GM19025 (cell line): ENCODE data around the gene ELMO3.
A peak's percentile ranks its signal among the peaks of the same experiment; 100 is the strongest.

Source experiments
- ATAC-seq: cut with Tn5 transposase; IDR thresholded peaks from one replicate; pipeline ENCODE4 v1.9.1; 2021; ENCODE audit warnings: mild to moderate bottlenecking, low read depth, moderate library complexity; ENCODE audit not compliant: unreplicated experiment

Gene ELMO3

GRCh38 chr16:67163999-67164558 lies 34.9 kb upstream of the ELMO3 start:
- ATAC-seq = no peak

DNA sequence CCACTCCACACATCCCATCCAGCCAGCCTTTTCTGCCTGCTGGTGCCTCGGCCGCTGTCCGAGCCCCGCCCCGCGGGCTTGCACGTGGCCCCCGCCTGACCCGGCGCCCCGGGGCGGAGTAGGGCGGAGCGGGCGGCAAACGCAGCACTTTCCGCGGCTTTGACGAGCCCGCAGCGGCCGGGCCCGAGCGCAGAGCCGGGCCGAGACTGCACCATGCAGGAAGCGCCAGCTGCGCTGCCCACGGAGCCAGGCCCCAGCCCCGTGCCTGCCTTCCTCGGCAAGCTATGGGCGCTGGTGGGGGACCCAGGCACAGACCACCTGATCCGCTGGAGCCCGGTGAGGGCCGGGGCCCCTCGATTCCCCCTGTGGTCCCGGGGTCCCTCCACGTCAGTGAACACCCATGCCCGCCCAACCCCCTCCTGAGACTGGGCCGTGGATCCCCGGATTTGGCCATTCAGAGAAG lies 34.3 kb upstream of the ELMO3 start, which contains the start of gene HSF4:
TSS of gene HSF4 (plus strand) at position 147 of the 463 bp plus-strand sequence. CDS start at position 214, 67 bp downstream.
- no peak for ATAC-seq

DNA sequence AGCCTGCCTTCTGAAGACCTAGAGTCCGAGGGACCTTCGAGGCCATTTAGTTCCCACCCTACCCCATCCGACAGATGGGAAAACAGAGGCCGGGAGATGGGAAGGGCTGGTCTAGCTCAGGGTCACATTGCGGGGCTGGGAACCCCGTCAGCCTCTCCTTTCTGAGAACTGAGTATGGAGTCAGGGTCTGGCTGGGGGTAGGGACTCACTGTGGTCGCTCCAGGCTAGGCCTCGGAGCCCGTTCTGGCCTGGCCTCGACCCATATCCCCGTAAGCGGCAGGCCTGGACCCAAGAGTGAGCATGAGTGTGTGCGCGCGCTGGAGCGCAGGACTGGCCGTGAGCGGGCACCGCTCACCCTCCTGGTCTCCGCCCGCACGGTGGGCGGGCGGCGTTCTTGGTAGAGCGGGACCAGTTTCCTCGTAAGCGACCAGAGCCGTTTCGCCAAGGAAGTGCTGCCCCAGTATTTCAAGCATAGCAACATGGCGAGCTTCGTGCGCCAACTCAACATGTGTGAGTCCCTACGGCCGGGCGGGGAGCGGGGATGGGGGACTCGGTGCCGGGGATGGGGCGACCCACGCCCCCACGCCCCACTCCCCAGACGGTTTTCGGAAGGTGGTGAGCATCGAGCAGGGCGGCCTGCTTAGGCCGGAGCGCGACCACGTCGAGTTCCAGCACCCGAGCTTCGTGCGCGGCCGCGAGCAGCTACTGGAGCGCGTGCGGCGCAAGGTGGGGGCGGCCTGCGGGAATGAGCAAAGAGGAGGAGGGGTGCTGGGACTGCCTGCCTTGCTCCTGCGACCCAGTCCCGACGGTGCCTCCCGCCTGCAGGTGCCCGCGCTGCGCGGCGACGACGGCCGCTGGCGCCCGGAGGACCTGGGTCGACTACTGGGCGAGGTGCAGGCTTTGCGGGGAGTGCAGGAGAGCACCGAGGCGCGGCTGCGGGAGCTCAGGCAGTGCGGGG lies 33.5 kb upstream of the ELMO3 start:
- no peak for ATAC-seq

- no peak for ATAC-seq
Measured at GRCh38 chr16:67166110-67166547, 32.8 kb upstream of the ELMO3 start.

DNA sequence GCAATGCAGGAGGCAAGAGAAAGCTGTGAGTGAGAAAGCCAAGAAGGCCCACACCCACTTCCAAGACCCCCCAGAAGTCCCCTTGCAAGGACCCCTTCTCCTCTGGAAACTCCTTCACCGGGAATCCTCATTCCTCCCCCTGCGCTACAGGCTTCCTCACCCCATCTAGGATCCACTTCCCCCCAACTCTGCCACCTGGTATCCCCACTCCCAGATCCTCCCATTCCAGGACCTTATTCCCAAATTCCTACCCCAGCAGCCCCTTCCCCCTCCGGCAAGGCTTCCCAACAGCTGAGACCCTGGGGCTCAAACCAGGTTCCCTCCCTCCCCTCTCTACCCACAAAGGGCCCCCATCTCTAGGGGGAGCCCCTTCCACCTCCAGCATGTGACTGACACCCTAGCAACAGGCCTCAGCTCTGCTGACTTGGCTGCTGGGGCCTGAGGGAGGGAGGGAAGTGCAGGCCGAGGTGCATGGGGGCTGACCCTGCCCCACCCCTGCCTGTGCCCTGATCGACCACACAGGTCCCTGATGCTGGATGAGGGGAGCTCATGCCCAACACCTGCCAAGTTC lies 32.2 kb upstream of the ELMO3 start:
- no peak for ATAC-seq

DNA sequence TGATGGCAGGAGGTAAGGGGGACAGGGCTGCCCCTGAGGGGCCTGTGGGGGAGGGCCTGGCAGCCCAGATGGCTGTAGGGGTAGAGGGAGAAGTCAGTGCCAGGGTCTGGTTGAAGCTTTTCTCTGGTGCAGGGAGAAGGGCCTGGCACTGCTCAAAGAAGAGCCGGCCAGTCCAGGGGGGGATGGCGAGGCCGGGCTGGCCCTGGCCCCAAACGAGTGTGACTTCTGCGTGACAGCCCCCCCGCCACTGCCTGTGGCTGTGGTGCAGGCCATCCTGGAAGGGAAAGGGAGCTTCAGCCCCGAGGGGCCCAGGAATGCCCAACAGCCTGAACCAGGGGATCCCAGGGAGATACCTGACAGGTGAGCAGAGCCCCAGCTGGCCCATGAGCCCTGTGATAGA lies 31.3 kb upstream of the ELMO3 start:
- no peak for ATAC-seq

- no peak for ATAC-seq
Measured at GRCh38 chr16:67169011-67169451, 29.9 kb upstream of the ELMO3 start.

GRCh38 chr16:67169642-67170167 lies 29.2 kb upstream of the ELMO3 start:
- ATAC-seq = no peak

DNA sequence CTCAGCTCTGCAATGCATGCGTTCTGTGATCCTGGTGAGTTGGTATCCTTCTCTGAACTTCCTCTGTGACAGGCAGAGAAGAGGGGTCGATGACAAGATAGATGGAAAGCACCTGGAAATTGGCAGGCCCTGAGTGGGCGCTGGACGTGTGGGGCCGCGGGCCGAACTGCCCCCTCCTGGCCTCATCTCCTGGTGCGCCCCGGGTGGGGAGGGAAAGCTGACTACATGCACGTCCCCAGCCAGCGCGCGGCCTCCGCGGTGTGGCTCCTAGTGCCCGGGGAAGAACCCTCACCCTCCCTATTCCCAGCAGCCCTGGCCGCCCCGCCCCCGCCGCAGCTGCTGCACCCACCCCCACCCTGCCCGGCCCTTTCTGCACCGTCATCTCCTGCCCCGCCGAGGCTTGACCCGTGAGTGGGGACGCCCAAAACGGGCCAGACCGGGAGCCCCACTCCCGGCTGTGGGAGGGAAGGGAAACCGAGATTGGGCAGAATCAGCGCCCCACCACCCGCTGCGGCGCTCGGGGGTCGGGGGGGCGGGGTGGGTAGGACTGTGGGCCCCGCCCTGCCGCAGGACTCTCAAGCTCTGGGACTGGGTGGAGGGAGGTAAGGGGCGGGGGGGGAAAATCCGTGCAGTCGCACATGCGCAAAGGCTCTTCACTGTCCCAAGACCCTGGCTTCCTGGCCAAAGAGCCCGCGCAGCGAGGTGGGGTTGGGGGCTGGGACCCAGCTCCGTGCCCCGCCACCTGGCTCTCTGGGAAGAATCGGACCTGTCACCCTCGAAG lies 28.6 kb upstream of the ELMO3 start, which contains the start of gene NOL3:
TSS of gene NOL3 (plus strand) at position 371 of the 781 bp plus-strand sequence.
- peak; percentile 44 for ATAC-seq

GRCh38 chr16:67170949-67171649 lies 27.8 kb upstream of the ELMO3 start:
- ATAC-seq = peak; percentile 3

DNA sequence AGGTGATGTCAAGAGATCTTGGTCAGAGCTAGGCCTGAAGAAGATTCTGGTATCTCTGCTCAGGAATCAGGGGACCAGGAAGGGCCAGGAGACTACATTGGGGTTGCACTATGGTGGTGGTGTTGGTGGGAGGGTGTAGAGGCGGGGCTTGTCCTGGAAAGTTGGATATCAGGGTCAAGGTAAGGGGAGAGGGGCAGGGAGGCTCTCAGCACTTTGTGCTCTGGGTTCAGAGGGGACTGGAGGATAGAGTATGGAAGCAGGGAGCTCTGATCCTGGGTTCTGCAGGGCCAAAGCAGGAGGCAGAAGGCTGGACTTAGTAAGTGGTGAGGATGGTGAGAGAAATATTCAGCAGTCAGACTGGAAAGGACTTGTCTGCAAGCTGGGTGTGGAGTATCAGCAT lies 25.6 kb upstream of the ELMO3 start:
- no peak for ATAC-seq

DNA sequence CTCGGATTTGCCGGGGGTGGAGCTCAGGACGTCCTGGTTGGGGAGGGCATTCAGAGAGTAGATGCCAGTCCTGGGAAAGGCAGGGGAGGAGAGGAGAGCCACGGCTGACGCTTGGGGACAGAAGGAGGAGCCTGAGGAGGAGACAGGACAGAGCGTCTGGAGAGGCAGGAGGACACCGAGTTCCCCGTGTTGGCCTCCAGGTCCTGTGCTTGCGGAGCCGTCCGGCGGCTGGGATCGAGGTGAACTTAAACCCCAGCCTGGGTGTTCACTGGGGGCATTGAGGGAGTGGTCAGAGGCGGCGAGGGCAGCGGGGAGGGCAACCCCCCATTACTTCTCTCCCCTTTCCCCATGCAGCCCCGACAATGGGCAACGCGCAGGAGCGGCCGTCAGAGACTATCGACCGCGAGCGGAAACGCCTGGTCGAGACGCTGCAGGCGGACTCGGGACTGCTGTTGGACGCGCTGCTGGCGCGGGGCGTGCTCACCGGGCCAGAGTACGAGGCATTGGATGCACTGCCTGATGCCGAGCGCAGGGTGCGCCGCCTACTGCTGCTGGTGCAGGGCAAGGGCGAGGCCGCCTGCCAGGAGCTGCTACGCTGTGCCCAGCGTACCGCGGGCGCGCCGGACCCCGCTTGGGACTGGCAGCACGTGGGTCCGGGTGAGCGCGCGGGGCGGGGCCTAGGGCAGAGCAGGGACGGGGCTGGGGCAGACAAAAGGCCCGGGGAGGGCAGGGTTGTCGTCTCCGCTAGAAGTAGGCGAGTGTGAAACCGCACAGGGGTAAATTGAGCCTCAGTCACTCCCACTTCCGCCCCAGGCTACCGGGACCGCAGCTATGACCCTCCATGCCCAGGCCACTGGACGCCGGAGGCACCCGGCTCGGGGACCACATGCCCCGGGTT lies 24.9 kb upstream of the ELMO3 start:
- ATAC-seq = peak; percentile 39

DNA sequence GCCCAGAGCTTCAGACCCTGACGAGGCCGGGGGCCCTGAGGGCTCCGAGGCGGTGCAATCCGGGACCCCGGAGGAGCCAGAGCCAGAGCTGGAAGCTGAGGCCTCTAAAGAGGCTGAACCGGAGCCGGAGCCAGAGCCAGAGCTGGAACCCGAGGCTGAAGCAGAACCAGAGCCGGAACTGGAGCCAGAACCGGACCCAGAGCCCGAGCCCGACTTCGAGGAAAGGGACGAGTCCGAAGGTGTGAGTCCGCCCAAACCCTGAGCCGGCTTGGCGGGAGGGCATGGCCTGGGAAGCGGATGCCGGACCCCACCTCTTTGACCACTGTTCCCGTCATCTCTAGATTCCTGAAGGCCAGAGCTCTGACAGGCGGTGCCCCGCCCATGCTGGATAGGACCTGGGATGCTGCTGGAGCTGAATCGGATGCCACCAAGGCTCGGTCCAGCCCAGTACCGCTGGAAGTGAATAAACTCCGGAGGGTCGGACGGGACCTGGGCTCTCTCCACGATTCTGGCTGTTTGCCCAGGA lies 24.2 kb upstream of the ELMO3 start:
- ATAC-seq = no peak

DNA sequence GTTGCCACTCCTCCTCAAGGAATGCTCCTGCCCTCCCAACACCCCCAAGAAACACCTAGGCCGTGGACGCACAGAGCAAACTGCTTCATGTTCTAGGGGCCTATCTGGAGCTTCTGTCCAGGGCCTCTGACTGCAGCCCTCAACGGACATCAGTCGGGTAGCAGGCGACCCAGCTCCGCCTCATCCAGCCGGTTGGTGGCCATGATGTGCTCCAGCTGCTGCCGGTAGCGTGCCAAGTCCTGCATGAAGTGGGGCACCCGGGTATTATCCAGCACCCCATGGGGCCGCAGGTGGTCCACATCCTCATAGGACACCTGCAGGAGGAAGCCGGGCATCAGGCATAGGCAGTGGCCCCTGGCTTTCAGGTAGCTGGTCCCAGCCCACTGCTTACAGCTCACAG lies 22.3 kb upstream of the ELMO3 start:
- ATAC-seq = no peak

GRCh38 chr16:67177743-67178699 lies 20.9 kb upstream of the ELMO3 start:
- ATAC-seq = no peak

DNA sequence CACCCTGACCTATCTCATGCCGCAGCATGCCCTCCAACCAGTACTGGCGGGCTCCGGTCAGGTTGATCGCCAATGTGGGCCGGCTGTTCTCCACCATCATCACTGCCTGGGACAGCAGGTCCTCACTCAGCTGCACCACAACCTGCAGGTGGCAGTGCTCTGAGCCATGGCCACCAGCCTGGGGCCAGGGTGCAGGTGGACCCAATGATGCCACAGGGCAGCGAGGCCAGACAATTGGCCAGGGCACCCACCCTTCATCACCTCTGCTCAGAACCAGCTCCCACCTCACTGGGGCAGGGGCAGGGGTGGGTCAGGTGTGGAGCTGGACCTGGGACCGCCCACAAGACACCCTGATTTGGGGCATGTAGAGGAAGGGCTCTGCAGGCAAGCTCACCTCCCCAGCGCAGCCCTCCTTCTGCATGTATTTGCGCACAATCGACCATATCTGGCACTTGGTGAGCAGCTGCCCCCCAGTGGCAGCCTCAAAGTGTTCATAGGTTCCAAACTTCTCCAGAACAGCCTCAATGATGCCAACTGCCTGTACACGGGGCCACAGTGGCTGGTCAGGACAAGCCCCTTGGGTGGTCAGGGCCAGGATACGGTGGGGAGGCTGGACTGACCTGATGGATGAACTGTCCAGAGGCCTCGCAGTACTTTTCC lies 19.4 kb upstream of the ELMO3 start:
- no peak for ATAC-seq

GRCh38 chr16:67180166-67180565 lies 18.8 kb upstream of the ELMO3 start:
- ATAC-seq = no peak
